Measurements from ENCODE around the gene NXF2B.
"Not testable (repeated sequence)": the region's sequence is repeated elsewhere in the genome, so short reads cannot be mapped to it uniquely, and the experiment has no call there.

Gene NXF2B

GRCh38 chrX:102439908-102440307 is at the start of gene NXF2B:
NXF2B (minus strand) TSS chrX:102440008; CDS start chrX:102380036, 59,972 bp downstream.
- DNase-seq (ENCODE audit: low read depth); H3K4me3 ChIP-seq (ENCODE audit: low read length): not testable (repeated sequence)

- H3K4me3 ChIP-seq (ENCODE audit: low read length); DNase-seq (ENCODE audit: low read depth): not testable (repeated sequence)
These were observed 39.0 kb upstream of the NXF2B start for GRCh38 chrX:102478765-102479164.

- H3K4me3 ChIP-seq (ENCODE audit: low read length); DNase-seq (ENCODE audit: low read depth): not testable (repeated sequence)
These were observed 32.0 kb upstream of the NXF2B start, which contains the start of gene TCP11X2 for GRCh38 chrX:102471762-102472220. TCP11X2 (minus strand) TSS chrX:102471812.

- H3K4me3 ChIP-seq (ENCODE audit: low read length); DNase-seq (ENCODE audit: low read depth): not testable (repeated sequence)
These were observed 30.4 kb upstream of the NXF2B start for GRCh38 chrX:102470215-102470614.

GRCh38 chrX:102458615-102459014 is 18.8 kb upstream of the NXF2B start:
- not testable (repeated sequence) for H3K4me3 ChIP-seq (ENCODE audit: low read length); DNase-seq (ENCODE audit: low read depth)

- DNase-seq (ENCODE audit: low read depth): not testable (repeated sequence)
These were observed 25.3 kb downstream of the NXF2B start for GRCh38 chrX:102414493-102414892.

GRCh38 chrX:102345916-102346315 is 93.9 kb downstream of the NXF2B start:
- DNase-seq (ENCODE audit: low read depth): peak; percentile 11
- H3K4me3 ChIP-seq (ENCODE audit: low read length): no peak overlapping the region
- TF ChIP-seq CTCF (conservative IDR thresholded peaks at IDR 0.05; ENCODE audit: low read length): peak; percentile 70

More at GRCh38 chrX:102414493-102414892, 25.3 kb downstream of the NXF2B start:
- not testable (repeated sequence) for H3K4me3 ChIP-seq (ENCODE audit: low read length)

GRCh38 chrX:102341867-102342266 is 97.9 kb downstream of the NXF2B start:
- H3K4me3 ChIP-seq (ENCODE audit: low read length): no peak overlapping the region
- TF ChIP-seq CTCF (conservative IDR thresholded peaks at IDR 0.05; ENCODE audit: low read length): peak; percentile 28
- no peak for DNase-seq (ENCODE audit: low read depth)

GRCh38 chrX:102339312-102340298 is 100.2 kb downstream of the NXF2B start:
- no peak for DNase-seq (ENCODE audit: low read depth)
- no peak overlapping the region for H3K4me3 ChIP-seq (ENCODE audit: low read length)
- TF ChIP-seq CTCF (conservative IDR thresholded peaks at IDR 0.05; ENCODE audit: low read length): no peak

- H3K4me3 ChIP-seq (ENCODE audit: low read length): no peak overlapping the region
- DNase-seq (ENCODE audit: low read depth): no peak
- no peak for TF ChIP-seq CTCF (conservative IDR thresholded peaks at IDR 0.05; ENCODE audit: low read length)
These were observed 101.6 kb downstream of the NXF2B start for GRCh38 chrX:102338162-102338561.

Data from AG10803 (cell line).